ENCODE results near the gene ST6GALNAC5. TPM values are rescaled to one million over a fixed set of nuclear protein-coding genes. Genes with fewer than 3 reads are reported as not detected.

The ST6GALNAC5 gene
- total RNA-seq, 1 donor from 2014 or later: 32.9 TPM

DNA sequence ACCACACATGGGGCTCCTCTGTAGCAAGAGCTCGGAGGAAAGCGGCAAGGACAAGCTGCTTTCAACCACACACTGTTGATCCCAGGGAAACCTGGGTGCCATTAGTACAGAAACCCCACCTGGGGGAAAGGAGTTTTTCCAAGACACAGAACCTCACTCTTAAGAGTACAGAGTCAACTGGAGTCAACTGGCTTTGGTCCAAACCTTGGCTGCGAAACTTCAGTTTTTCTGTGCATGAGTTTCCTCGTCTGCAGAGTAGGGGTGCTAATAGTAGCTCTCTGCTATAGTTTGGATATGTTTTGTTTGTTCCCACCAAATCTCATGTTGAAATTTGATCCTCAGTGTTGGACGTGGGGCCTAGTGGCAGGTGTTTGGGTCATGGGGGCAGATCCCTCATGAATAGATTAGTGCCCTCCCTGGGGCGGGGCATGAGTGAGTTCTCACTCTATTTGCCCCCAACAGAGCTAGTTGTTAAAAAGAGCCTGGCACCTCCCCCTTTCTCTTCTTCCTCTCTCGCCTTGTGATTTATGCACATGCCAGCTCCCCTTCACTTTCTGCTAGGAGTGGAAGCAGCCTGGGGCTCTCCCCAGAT lies 190.8 kb downstream of the ST6GALNAC5 start:
- no peak overlapping the region for H3K27ac ChIP-seq
- TF ChIP-seq, protein P1, sequence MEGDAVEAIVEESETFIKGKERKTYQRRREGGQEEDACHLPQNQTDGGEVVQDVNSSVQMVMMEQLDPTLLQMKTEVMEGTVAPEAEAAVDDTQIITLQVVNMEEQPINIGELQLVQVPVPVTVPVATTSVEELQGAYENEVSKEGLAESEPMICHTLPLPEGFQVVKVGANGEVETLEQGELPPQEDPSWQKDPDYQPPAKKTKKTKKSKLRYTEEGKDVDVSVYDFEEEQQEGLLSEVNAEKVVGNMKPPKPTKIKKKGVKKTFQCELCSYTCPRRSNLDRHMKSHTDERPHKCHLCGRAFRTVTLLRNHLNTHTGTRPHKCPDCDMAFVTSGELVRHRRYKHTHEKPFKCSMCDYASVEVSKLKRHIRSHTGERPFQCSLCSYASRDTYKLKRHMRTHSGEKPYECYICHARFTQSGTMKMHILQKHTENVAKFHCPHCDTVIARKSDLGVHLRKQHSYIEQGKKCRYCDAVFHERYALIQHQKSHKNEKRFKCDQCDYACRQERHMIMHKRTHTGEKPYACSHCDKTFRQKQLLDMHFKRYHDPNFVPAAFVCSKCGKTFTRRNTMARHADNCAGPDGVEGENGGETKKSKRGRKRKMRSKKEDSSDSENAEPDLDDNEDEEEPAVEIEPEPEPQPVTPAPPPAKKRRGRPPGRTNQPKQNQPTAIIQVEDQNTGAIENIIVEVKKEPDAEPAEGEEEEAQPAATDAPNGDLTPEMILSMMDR (IDR thresholded peaks at IDR 0.05): no peak
- H3K4me3 ChIP-seq: no peak overlapping the region
- intact Hi-C loops (cut with DNase I): no loop called here
- no peaks in the 10 kb centered on the region for H3K36me3 ChIP-seq
- H3K9me3 ChIP-seq: no peaks in the 10 kb centered on the region
- DNase-seq (ENCODE audit: low spot score in 2 of 2): no peak
- H3K27me3 ChIP-seq: no peaks in the 10 kb centered on the region
- no peaks in the 10 kb centered on the region for H3K4me1 ChIP-seq

DNA sequence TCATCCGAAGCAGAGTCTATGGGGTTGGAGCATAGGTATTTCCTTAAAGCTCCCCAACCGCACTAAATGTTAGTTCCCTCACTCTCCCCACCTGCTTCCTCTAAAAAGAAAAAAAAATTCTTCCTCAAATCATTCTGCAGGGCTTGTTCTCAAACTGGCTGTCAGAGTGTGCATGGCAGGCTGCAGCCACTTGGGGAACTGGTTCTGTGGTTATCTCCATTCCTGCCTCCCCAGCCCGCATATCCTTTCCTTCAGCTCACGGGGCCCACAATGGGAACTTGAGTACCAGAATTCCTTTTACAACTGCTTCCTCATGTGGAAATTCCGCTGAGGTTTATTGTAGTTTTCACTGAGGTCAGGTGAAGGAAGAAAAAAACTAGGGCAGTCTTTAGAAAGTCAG lies 192.7 kb downstream of the ST6GALNAC5 start:
- no peaks in the 10 kb centered on the region for H3K4me1 ChIP-seq
- no peak overlapping the region for H3K4me3 ChIP-seq
- DNase-seq (ENCODE audit: low spot score in 2 of 2): no peak
- intact Hi-C loops (cut with DNase I): no loop called here
- no peaks in the 10 kb centered on the region for H3K9me3 ChIP-seq
- H3K27me3 ChIP-seq: no peaks in the 10 kb centered on the region
- no peaks in the 10 kb centered on the region for H3K36me3 ChIP-seq
- H3K27ac ChIP-seq: no peak overlapping the region
- TF ChIP-seq, protein P1 (IDR thresholded peaks at IDR 0.05): no peak

DNA sequence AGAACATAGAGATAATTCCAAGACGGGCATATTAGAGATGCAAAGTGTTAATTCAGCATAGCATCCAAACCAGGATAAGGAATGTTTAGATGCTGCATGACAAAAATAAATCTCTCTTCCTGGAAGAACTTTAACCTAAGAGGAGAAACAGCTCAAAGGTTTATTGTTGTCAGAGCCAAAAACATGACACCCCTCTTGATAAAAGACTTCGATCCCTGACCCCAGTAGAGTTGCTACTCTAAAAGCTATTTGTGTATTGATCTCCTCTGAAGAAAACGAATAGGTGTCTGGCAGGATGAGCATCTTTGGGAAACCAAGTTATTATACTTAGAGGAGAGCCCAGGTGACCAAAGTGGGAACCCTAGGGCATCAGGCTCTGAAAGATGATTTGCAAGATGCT lies 193.9 kb downstream of the ST6GALNAC5 start:
- no peak for DNase-seq (ENCODE audit: low spot score in 2 of 2)
- intact Hi-C loops (cut with DNase I): no loop called here
- TF ChIP-seq, protein P1 (IDR thresholded peaks at IDR 0.05): no peak
- Histone ChIP-seq H3K4me3 (no peak overlapping the region), H3K9me3 (no peaks in the 10 kb centered on the region), H3K27me3 (no peaks in the 10 kb centered on the region), H3K27ac (no peak overlapping the region), H3K4me1 (no peaks in the 10 kb centered on the region), H3K36me3 (no peaks in the 10 kb centered on the region)

DNA sequence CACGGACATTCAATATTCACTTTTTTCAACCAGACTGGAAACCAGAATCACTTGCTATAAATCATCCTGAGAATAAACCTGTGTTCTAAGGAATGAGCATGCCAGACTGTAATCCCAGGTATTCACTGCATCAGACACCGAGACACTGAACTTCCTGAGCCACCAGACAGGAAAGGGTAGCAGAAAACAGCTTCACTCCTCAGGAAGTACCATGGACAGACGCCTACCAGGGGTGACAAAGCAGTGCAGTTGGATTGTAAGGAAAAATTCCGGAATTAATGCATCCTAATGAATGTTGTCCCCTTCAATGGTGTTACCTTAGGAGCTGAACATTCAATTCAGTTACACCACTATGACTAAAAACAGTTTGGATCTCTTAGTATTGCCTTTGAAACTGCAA lies 195.8 kb downstream of the ST6GALNAC5 start:
- no peak for DNase-seq (ENCODE audit: low spot score in 2 of 2)
- Histone ChIP-seq H3K4me1 (no peaks in the 10 kb centered on the region), H3K9me3 (no peaks in the 10 kb centered on the region), H3K27ac (no peak overlapping the region), H3K4me3 (no peak overlapping the region), H3K27me3 (no peaks in the 10 kb centered on the region), H3K36me3 (no peaks in the 10 kb centered on the region)
- intact Hi-C loops (cut with DNase I): no loop called here
- TF ChIP-seq, protein P1 (IDR thresholded peaks at IDR 0.05): no peak

DNA sequence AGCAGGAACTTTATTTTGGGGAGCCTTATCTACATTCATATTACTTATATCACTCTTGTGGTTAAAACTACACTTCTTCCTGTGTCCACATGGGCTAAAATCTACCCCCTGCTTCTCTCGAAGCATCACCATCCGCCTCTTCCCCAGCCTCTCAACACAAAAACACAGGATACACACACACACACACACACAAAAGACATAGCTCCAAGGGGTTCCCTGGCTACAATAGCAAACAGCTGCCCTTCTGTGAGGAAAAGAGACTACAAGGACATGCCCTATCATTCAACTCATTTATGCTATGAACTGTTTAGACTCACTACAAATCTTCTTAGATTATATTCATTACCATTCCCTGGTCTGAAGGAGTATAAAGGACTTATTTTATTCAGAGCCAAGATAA lies 197.0 kb downstream of the ST6GALNAC5 start:
- H3K27me3 ChIP-seq: no peaks in the 10 kb centered on the region
- H3K4me3 ChIP-seq: no peak overlapping the region
- no peak for DNase-seq (ENCODE audit: low spot score in 2 of 2)
- H3K27ac ChIP-seq: no peak overlapping the region
- no peaks in the 10 kb centered on the region for H3K9me3 ChIP-seq
- TF ChIP-seq, protein P1 (IDR thresholded peaks at IDR 0.05): no peak
- H3K36me3 ChIP-seq: no peaks in the 10 kb centered on the region
- intact Hi-C loops (cut with DNase I): no loop called here
- H3K4me1 ChIP-seq: no peaks in the 10 kb centered on the region
